RWPE1 (cell line): ENCODE results near the gene CXXC4.

Experiments
- CTCF ChIA-PET: fragments of 350-600 bp; sonication (Branson Sonifier 250); formaldehyde crosslinking; extraction: SDS; loops from one replicate; lab custom pipeline; 2021; lab: Yijun Ruan, JAX
- POLR2A ChIA-PET: fragments of 400-600 bp; formaldehyde crosslinking; extraction: SDS; loops from one replicate; lab custom pipeline; 2020; ENCODE audit warnings: antibody characterized with exemption; ENCODE audit not compliant: low non-redundant PET; lab: Yijun Ruan, JAX
- DNase-seq: peaks from one replicate; pipeline ENCODE4 v3.0.0; 2012; ENCODE audit warnings: low spot score
- H3K27ac ChIP-seq: fragments of 450-650 bp; 2 replicates; pipeline ENCODE4 v1.5.1; 2017
- TF ChIP-seq, protein P1 (sequence below): fragments of 450-650 bp; conservative IDR thresholded peaks from 2 replicates; pipeline ENCODE4 v1.5.1; 2017; ENCODE audit warnings: low read depth, mild to moderate bottlenecking

The CXXC4 gene

DNA sequence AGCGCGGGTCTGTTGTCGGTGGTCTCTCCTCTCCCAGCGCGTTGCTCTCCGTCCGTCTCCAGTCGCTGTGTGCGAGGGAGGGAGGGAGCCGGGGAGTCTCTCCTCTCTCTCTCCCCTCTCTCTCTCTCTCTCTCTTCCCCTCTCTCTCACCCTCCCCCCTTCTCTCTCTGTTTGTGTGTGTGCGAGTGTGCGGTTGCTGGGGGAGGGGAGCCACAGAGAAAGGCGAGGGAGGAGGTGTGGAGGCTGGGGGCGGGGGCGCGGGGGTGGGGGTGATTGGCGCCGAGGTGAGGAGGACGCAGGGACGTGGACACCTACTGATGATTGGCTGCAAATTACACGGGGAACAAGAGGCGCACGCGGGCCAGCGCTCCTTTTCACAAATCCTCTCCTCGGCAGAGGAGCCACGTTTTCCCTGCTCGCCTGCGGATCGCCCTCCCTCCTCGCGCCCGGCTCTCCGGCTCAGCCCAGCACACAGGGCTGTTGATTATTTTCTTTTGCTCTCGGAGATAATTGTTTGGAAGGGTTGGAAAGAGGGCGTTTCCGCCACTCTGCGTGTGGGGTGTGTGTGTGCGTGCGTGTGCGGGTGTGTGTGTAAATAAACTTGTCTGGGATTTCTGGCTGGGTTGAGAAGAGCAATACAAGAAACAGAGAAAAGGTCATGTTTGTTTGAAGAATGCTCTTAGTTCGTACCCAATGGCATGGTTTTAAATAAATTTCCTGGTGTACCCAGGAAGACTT, at the start of gene CXXC4:
TSS of gene CXXC4 (minus strand) at position 73 of the 738 bp plus-strand sequence. CDS start 3,092 bp downstream, outside the sequence.
- H3K27ac ChIP-seq = no peak within 1 kb of the TSS
- POLR2A ChIA-PET = no interaction called here

DNA sequence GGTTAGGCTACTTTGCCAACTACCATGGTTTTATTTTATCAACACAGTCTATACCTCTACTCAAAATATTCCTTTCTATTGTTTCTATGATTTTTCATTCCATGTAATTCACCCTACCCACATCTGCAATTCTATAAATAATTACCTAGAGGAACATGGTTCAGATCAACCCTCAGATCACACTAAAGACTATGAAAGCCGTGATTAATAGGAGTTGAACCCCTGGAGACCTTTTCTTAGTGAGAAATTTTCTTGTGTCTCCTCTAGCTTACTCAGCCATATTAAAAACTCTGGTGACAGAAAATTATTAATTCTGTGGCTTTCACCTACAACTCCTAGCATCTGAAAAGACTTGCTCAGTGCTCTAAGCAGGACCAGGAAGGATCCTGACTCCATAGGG, 38.5 kb upstream of the CXXC4 start:
- DNase-seq = no peak
- H3K27ac ChIP-seq = no peak overlapping the region
- CTCF ChIA-PET = interaction anchor here (0.6 kb wide), 1 partner anchor 941 kb away, joined by 3 read pairs; no protein-coding TSS in a partner anchor
- TF ChIP-seq, protein P1, sequence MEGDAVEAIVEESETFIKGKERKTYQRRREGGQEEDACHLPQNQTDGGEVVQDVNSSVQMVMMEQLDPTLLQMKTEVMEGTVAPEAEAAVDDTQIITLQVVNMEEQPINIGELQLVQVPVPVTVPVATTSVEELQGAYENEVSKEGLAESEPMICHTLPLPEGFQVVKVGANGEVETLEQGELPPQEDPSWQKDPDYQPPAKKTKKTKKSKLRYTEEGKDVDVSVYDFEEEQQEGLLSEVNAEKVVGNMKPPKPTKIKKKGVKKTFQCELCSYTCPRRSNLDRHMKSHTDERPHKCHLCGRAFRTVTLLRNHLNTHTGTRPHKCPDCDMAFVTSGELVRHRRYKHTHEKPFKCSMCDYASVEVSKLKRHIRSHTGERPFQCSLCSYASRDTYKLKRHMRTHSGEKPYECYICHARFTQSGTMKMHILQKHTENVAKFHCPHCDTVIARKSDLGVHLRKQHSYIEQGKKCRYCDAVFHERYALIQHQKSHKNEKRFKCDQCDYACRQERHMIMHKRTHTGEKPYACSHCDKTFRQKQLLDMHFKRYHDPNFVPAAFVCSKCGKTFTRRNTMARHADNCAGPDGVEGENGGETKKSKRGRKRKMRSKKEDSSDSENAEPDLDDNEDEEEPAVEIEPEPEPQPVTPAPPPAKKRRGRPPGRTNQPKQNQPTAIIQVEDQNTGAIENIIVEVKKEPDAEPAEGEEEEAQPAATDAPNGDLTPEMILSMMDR = no peak
- POLR2A ChIA-PET = no interaction called here

More for the DNA sequence above, at the start of gene CXXC4:
- DNase-seq = peak; percentile 11
- TF ChIP-seq, protein P1 = no peak
- CTCF ChIA-PET = no interaction called here

DNA sequence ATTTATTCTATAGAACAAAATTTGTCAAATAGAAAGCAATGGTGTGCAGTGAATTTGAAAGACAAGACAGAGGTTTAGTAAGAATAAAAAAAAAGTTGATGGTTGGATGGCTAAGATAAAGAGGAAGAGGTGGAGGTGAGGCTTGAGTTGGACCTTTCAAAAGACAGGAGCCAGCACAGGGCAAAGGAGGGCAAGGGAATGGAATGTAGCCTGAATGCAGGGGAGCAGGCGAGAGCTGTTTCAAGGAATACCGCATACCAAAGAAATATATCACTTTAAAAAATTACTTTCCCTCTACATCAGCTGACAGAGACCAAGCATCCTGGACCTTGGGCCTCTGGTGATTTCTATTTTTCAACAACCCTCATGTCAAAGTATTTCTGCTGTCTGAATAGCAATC, 38.0 kb upstream of the CXXC4 start:
- CTCF ChIA-PET = interaction anchor here (0.6 kb wide), 1 partner anchor 941 kb away, joined by 3 read pairs; no protein-coding TSS in a partner anchor
- TF ChIP-seq, protein P1 = no peak
- DNase-seq = no peak
- no peak overlapping the region for H3K27ac ChIP-seq
- POLR2A ChIA-PET = no interaction called here

DNA sequence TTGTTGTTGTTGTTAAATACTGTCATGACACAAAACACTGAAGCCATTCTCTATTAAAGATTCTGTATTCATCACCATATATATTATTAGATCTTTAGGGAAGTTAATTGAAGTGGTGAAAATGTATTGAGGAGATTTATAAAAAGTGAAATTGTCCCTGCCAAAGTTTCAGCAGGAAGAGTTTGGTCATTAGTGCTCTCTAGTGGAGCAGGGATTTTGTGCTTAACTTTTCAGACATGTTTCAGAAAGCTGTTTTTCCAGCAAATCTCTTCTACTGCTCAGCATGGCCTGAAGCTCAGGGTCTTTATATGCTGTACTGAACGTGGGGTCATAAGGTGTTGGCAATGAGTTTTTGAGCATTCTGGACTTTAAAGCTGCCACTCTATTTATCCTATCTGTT, 36.7 kb upstream of the CXXC4 start:
- ChIA-PET POLR2A (no interaction called here), CTCF (no interaction called here)
- no peak overlapping the region for H3K27ac ChIP-seq
- TF ChIP-seq, protein P1 = no peak
- no peak for DNase-seq

DNA sequence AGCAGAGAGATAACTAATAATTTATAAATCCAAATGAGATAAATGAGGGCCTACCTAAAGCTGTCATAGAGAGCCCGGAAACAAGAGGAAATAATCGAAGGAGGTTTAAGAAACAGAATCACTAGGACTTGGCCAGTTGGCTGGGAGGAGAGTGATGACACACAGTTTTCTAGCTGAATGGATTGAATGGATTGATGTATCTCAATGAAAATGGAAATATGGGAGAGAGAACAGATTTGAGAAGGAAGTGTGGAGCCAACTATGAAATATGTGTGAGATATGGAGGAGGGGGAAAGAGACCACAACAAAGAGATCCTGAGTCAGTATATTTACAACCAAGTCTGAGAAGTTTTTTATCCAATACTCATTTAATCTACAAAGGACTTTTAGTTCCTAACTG, 35.7 kb upstream of the CXXC4 start:
- TF ChIP-seq, protein P1 = no peak
- DNase-seq = no peak
- CTCF ChIA-PET = interaction anchor here (0.7 kb wide), 1 partner anchor 40 kb away, joined by 3 read pairs; no protein-coding TSS in a partner anchor
- POLR2A ChIA-PET = no interaction called here
- no peak overlapping the region for H3K27ac ChIP-seq

DNA sequence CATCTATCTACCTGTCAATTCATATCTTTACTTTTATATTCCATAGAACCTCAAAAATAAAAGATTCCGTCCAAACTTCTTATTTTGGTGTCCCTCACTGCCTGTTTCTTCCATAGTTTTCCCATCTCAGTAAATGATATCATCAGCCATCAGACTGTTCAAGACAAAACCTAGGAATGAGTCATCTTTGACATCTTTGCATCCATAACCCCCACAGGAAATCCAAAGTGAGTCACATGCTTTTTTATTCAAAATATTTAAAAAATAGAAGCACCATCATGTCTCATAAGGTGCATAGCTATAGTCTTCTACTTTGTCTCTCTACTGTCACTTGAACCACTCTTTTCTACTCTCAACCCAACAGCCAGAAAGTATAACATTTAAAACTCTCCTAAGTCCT, 29.9 kb upstream of the CXXC4 start:
- ChIA-PET POLR2A (no interaction called here), CTCF (no interaction called here)
- H3K27ac ChIP-seq = no peak overlapping the region
- TF ChIP-seq, protein P1 = no peak
- DNase-seq = peak; percentile 1
